K562 (cell line): Measurements from ENCODE around the gene HBEGF. TPM values are rescaled to one million over a fixed set of nuclear protein-coding genes. Genes with fewer than 3 reads are reported as not detected.

Experiments
- CAMTA2 ChIP-seq: fragments of 250-450 bp; sonication (Bioruptor Pico); conservative IDR thresholded peaks from 2 replicates; pipeline ENCODE4 v1.5.1; 2022
- HNRNPH1 ChIP-seq: fragments of 200-400 bp; formaldehyde crosslinking; optimal IDR thresholded peaks from 2 replicates; pipeline ENCODE3; 2017; ENCODE audit warnings: low read depth, mild to moderate bottlenecking, low read length, moderate library complexity
- HNRNPK ChIP-seq: fragments of 200-400 bp; formaldehyde crosslinking; IDR thresholded peaks from one replicate; pipeline ENCODE4 v1.6.1; 2018; ENCODE audit warnings: mild to moderate bottlenecking, low read depth, low read length; ENCODE audit not compliant: poor library complexity, severe bottlenecking
- MAZ ChIP-seq, 2 experiments: fragments of 450-650 bp in 1 of 2; sonication (generic) in 1 of 2; formaldehyde crosslinking; IDR thresholded peaks in 1 of 2; conservative IDR thresholded peaks in 1 of 2; 2 replicates each; pipeline versions ENCODE4 v1.4.0 to v1.5.0; 2020; ENCODE audit warnings: mild to moderate bottlenecking in 1 of 2, missing genetic modification reagents in 1 of 2
- MXI1 ChIP-seq: IDR thresholded peaks from 2 replicates; pipeline ENCODE4 v1.6.1; 2011; ENCODE audit warnings: low read depth, mild to moderate bottlenecking, improper control_type of control experiment, low read length
- MYBL2 ChIP-seq, 2 experiments: fragments of 450-650 bp in 1 of 2; sonication (generic) in 1 of 2; formaldehyde crosslinking in 1 of 2; IDR thresholded peaks; 2 replicates each; pipeline versions ENCODE4 v1.6.1 to v1.8.1; 2017 to 2022; ENCODE audit warnings: borderline replicate concordance in 1 of 2, inconsistent platforms in 1 of 2, low read depth in 1 of 2, mild to moderate bottlenecking in 1 of 2, missing genetic modification reagents in 1 of 2, moderate library complexity in 1 of 2
- PHF21A ChIP-seq: fragments of 450-650 bp; IDR thresholded peaks from 2 replicates; pipeline ENCODE4 v1.6.1; 2017; ENCODE audit warnings: low read depth, borderline replicate concordance
- SIX5 ChIP-seq, 2 experiments: IDR thresholded peaks; 2 replicates each; pipeline ENCODE4 v1.6.1; 2011; ENCODE audit warnings: low read length in 2 of 2, borderline replicate concordance in 1 of 2, low read depth in 1 of 2, mild to moderate bottlenecking in 1 of 2, moderate library complexity in 1 of 2; ENCODE audit not compliant: insufficient read depth in 1 of 2
- SP1 ChIP-seq: sonication (generic); formaldehyde crosslinking; IDR thresholded peaks from 2 replicates; pipeline ENCODE4 v1.8.1; 2022; ENCODE audit warnings: mild to moderate bottlenecking, missing genetic modification reagents
- STAG1 ChIP-seq: sonication (generic); formaldehyde crosslinking; IDR thresholded peaks from 2 replicates; pipeline ENCODE4 v1.5.0; 2020; ENCODE audit warnings: missing genetic modification reagents, borderline replicate concordance
- TOE1 ChIP-seq, 2 experiments: fragments of 450-650 bp in 1 of 2; sonication (generic) in 1 of 2; formaldehyde crosslinking in 1 of 2; IDR thresholded peaks; 2 replicates each; pipeline versions ENCODE4 v1.7.1 to v1.8.0; 2016 to 2022; ENCODE audit warnings: borderline replicate concordance in 2 of 2, mild to moderate bottlenecking in 2 of 2, antibody characterized with exemption in 1 of 2, inconsistent platforms in 1 of 2, low read depth in 1 of 2, missing genetic modification reagents in 1 of 2, moderate library complexity in 1 of 2
- polyA plus RNA-seq, 8 experiments: library from polyadenylated mRNA; depleted of rRNA in 4 of 8; stranded (reverse) in 5 of 8; unstranded in 3 of 8; fragments of >200 nt; fragmentation: Nextera tagmentation in 2 of 8; fragmentation: Illumina TruSeq in 1 of 8; extraction: Ambion mirVana in 2 of 8; extraction: Trizol in 1 of 8; gene quantifications; 2 replicates each; pipeline versions ENCODE4 v1.2.1 to v1.2.3, GENCODE V29; 2011 to 2014; ENCODE audit warnings: inconsistent platforms in 1 of 8, missing spikeins in 1 of 8
- total RNA-seq, 7 experiments: library from RNA; depleted of rRNA in 6 of 7; stranded (reverse); fragments of >200 nt in 6 of 7; fragmentation: Illumina TruSeq in 2 of 7; extraction: Trizol in 2 of 7; gene quantifications; 2 replicates each; pipeline versions ENCODE4 v1.2.1 to v1.2.3, GENCODE V29; 2011 to 2021; ENCODE audit warnings: low replicate concordance in 1 of 7
- TF ChIP-seq, protein P1 (sequence below): sonication (generic); formaldehyde crosslinking; IDR thresholded peaks from 2 replicates; pipeline ENCODE4 v1.8.1; 2022; ENCODE audit warnings: missing genetic modification reagents
- TF ChIP-seq, protein P2 (sequence below): fragments of 250-450 bp; sonication (Bioruptor Pico); IDR thresholded peaks from 2 replicates; pipeline ENCODE4 v1.4.0; 2020
- TF ChIP-seq, protein P3 (sequence below), 3 experiments: fragments of 200-800 bp in 1 of 3; sonication (Bioruptor generic) in 1 of 3; sonication (generic) in 1 of 3; formaldehyde crosslinking in 1 of 3; IDR thresholded peaks; 2 replicates each; pipeline versions ENCODE4 v1.6.1 to v1.8.0; 2016 to 2022; ENCODE audit warnings: mild to moderate bottlenecking in 2 of 3, missing compliant biosample characterization in 2 of 3, missing genetic modification characterization in 2 of 3, missing genetic modification reagents in 1 of 3

Gene HBEGF
- total and polyA plus RNA-seq, 9 of the 15 experiments (the other 6 are each of a cell fraction or from before 2014, with no cell fraction given): 0.11 to 1.1 (median 0.60) TPM

DNA sequence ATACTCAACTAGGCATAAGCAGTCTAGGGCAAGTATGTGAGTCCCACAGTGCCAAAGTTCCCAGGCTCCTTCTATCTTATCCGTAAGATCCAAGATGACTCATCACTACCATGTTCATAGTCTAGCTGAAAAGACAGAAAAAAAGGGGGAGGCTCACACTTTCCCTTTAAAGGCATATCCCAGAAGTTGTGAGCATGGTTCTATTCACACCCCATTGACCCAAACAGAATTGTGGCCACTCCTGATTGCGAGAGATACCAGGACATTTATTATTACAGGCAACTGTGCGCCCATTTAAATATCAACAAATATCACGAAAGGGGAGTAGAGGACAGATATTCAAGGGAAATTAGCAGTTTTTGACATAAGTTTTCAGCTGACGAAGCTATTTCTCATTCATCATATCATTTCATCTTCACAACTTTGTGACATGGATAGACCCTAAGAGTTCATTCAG is 35.4 kb downstream of the HBEGF start (continued):
- TF ChIP-seq, protein P1, sequence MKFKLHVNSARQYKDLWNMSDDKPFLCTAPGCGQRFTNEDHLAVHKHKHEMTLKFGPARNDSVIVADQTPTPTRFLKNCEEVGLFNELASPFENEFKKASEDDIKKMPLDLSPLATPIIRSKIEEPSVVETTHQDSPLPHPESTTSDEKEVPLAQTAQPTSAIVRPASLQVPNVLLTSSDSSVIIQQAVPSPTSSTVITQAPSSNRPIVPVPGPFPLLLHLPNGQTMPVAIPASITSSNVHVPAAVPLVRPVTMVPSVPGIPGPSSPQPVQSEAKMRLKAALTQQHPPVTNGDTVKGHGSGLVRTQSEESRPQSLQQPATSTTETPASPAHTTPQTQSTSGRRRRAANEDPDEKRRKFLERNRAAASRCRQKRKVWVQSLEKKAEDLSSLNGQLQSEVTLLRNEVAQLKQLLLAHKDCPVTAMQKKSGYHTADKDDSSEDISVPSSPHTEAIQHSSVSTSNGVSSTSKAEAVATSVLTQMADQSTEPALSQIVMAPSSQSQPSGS (CRISPR knock-in tag): no peak
- no peak for TF ChIP-seq TOE1 (IDR thresholded peaks at IDR 0.05; ENCODE audit: borderline replicate concordance)
- no peak for TF ChIP-seq TOE1 (CRISPR knock-in tag; IDR thresholded peaks at IDR 0.05; ENCODE audit: borderline replicate concordance, low read depth)
- TF ChIP-seq MYBL2 (IDR thresholded peaks at IDR 0.05; ENCODE audit: low read depth): no peak
- TF ChIP-seq MYBL2 (CRISPR knock-in tag; IDR thresholded peaks at IDR 0.05; ENCODE audit: borderline replicate concordance): no peak
- TF ChIP-seq HNRNPH1: no peak
- TF ChIP-seq, protein P2, sequence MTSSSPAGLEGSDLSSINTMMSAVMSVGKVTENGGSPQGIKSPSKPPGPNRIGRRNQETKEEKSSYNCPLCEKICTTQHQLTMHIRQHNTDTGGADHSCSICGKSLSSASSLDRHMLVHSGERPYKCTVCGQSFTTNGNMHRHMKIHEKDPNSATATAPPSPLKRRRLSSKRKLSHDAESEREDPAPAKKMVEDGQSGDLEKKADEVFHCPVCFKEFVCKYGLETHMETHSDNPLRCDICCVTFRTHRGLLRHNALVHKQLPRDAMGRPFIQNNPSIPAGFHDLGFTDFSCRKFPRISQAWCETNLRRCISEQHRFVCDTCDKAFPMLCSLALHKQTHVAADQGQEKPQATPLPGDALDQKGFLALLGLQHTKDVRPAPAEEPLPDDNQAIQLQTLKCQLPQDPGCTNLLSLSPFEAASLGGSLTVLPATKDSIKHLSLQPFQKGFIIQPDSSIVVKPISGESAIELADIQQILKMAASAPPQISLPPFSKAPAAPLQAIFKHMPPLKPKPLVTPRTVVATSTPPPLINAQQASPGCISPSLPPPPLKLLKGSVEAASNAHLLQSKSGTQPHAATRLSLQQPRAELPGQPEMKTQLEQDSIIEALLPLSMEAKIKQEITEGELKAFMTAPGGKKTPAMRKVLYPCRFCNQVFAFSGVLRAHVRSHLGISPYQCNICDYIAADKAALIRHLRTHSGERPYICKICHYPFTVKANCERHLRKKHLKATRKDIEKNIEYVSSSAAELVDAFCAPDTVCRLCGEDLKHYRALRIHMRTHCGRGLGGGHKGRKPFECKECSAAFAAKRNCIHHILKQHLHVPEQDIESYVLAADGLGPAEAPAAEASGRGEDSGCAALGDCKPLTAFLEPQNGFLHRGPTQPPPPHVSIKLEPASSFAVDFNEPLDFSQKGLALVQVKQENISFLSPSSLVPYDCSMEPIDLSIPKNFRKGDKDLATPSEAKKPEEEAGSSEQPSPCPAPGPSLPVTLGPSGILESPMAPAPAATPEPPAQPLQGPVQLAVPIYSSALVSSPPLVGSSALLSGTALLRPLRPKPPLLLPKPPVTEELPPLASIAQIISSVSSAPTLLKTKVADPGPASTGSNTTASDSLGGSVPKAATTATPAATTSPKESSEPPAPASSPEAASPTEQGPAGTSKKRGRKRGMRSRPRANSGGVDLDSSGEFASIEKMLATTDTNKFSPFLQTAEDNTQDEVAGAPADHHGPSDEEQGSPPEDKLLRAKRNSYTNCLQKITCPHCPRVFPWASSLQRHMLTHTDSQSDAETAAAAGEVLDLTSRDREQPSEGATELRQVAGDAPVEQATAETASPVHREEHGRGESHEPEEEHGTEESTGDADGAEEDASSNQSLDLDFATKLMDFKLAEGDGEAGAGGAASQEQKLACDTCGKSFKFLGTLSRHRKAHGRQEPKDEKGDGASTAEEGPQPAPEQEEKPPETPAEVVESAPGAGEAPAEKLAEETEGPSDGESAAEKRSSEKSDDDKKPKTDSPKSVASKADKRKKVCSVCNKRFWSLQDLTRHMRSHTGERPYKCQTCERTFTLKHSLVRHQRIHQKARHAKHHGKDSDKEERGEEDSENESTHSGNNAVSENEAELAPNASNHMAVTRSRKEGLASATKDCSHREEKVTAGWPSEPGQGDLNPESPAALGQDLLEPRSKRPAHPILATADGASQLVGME (CRISPR knock-in tag): no peak
- TF ChIP-seq PHF21A: no peak
- no peak for TF ChIP-seq MAZ (CRISPR knock-in tag; conservative IDR thresholded peaks at IDR 0.05 in 1 of 2, IDR thresholded peaks at IDR 0.05 in 1 of 2)
- no peak for TF ChIP-seq SIX5 (IDR thresholded peaks at IDR 0.05; ENCODE audit: borderline replicate concordance in 1 of 2, insufficient read depth in 1 of 2, low read depth in 1 of 2, low read length in 2 of 2)
- TF ChIP-seq MXI1: no peak
- no peak for TF ChIP-seq CAMTA2 (CRISPR knock-in tag)
- no peak for TF ChIP-seq STAG1
- no peak for TF ChIP-seq SP1 (CRISPR knock-in tag)
- TF ChIP-seq, protein P3, sequence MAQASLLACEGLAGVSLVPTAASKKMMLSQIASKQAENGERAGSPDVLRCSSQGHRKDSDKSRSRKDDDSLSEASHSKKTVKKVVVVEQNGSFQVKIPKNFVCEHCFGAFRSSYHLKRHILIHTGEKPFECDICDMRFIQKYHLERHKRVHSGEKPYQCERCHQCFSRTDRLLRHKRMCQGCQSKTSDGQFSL (CRISPR knock-in tag; IDR thresholded peaks at IDR 0.05): no peak
- TF ChIP-seq, protein P3 (tag; IDR thresholded peaks at IDR 0.05): no peak
- TF ChIP-seq HNRNPK: no peak
